ENCODE measurements around the gene SLC10A4.

DNA sequence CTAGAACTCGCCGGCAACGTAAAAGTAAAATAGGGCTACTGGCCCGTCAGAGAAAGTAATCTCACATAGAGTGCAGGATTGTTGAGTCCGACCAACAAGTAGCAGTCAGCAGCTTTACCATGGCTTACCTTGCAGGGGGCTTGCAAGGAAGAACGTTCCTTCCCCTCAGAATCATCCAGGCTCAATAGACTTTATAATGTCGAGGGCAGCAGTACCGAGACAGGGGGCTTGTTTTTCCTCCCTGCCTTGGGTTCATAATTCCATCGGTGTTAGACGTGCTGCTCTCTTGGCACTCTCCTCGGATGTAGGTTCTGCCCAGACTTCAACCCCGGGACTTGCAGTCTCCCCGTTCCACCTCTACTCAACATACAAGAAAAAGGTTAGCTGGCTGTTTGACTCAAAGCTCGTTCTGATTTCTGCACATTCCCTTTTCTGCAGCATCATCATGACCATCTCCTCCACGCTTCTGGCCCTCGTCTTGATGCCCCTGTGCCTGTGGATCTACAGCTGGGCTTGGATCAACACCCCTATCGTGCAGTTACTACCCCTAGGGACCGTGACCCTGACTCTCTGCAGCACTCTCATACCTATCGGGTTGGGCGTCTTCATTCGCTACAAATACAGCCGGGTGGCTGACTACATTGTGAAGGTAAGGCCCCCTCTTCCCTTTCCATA, 1.5 kb downstream of the SLC10A4 start:
- no peak for TF ChIP-seq POLR2A (IDR thresholded peaks at IDR 0.05)
- TF ChIP-seq, protein P1, sequence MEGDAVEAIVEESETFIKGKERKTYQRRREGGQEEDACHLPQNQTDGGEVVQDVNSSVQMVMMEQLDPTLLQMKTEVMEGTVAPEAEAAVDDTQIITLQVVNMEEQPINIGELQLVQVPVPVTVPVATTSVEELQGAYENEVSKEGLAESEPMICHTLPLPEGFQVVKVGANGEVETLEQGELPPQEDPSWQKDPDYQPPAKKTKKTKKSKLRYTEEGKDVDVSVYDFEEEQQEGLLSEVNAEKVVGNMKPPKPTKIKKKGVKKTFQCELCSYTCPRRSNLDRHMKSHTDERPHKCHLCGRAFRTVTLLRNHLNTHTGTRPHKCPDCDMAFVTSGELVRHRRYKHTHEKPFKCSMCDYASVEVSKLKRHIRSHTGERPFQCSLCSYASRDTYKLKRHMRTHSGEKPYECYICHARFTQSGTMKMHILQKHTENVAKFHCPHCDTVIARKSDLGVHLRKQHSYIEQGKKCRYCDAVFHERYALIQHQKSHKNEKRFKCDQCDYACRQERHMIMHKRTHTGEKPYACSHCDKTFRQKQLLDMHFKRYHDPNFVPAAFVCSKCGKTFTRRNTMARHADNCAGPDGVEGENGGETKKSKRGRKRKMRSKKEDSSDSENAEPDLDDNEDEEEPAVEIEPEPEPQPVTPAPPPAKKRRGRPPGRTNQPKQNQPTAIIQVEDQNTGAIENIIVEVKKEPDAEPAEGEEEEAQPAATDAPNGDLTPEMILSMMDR (IDR thresholded peaks at IDR 0.05): no peak
